Activated CD4-positive, alpha-beta T cell treated with anti-CD3 and anti-CD28 coated beads for 48 hours (primary cell): ENCODE measurements around the gene BMPR1A.

Experiments used
- DNase-seq: peaks from one replicate; pipeline ENCODE4 v3.0.0-alpha.2; 2020

Gene BMPR1A

DNA sequence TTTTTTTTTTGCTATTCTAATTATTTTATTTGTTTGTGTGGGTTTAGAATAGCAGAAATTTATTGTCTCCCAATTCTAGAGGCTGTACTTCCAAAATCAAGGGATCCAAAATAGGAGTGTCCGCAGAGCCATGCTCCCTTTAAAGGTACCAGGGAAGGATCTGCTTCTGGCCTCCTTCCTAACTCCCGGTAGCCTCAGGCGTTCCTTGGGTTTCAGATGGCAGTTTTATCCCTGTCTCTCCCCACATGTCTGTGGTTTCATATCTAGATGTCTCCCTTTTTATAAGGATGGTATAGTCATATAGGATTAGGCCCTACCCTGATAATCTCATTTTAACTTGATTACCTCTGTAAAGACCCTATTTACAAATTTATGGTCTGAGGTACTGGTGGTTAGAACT lies 48.4 kb downstream of the BMPR1A start:
- DNase-seq: no peak

- DNase-seq: no peak
Observed at GRCh38 chr10:86813101-86813500, 56.7 kb downstream of the BMPR1A start.

DNA sequence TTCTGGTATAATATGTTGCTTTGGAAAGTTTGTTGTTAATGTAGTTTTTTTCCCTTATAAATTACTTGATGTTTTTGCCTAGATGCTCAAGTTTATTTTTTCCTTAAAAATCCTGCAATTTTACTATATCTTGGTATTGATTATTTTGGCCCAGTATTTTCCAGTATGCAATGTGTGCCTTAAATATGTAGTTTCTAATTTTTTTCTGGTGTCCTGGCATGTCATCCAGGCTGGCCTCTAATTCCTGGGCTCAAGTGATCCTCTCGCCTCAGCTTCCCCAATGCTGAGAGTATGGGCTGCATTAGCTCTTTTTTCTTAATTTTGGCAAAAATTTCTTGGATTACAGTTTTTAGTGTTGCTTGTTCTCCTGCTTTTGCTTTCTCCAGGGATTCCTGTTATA lies 57.6 kb downstream of the BMPR1A start:
- no peak for DNase-seq

- no peak for DNase-seq
Observed at GRCh38 chr10:86815035-86815617, 58.7 kb downstream of the BMPR1A start.

GRCh38 chr10:86815640-86816039 lies 59.2 kb downstream of the BMPR1A start:
- DNase-seq: no peak

GRCh38 chr10:86817246-86817645 lies 60.8 kb downstream of the BMPR1A start:
- no peak for DNase-seq

- no peak for DNase-seq
Observed at GRCh38 chr10:86819567-86819966, 63.1 kb downstream of the BMPR1A start.

DNA sequence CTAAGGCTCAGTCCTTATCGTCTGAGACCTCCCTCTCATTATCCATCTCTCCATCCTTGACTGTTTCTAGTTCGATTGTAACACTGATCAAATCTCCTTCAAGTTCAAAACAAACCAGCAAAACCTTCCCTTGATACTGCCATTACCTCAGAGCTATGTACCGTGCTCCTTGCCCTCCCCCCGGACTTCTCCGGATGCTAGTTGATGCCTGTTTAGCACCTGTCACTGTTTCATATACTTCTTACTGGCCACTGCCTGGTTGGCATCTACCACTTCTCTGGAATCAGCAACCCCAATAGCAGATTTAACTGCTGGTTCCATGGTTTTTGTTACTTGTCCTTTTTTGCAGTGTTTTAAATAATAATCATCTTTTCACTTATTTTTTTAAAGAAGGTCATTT lies 64.1 kb downstream of the BMPR1A start:
- DNase-seq: no peak

DNA sequence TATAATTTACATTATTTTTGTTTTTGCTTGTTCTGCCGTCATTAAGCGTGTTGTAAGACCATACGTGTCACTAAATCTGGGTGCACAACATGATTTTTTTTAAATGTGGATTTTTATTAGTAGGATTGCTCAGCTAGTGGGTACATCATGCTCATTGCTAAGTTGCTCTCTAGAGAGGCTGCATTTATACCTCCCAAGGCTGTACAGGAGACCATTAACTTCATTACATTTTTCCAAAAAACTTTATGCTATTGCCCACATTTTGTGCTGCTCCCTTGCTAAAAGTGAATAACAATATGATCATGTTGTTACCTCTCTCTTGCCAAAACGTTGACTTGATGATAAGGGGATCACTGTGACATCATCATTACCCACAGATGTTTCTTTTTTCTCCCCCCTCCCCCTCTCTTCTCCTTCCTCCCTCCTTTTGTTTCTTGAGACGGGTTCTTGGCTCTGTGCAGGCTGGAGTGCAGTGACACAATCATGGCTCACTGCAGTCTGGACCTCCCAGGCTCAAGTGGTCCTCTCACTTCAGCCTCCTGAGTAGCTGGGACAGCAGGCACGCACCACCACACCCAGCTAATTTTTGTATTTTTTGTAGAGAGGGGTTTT lies 65.1 kb downstream of the BMPR1A start:
- DNase-seq: no peak

DNA sequence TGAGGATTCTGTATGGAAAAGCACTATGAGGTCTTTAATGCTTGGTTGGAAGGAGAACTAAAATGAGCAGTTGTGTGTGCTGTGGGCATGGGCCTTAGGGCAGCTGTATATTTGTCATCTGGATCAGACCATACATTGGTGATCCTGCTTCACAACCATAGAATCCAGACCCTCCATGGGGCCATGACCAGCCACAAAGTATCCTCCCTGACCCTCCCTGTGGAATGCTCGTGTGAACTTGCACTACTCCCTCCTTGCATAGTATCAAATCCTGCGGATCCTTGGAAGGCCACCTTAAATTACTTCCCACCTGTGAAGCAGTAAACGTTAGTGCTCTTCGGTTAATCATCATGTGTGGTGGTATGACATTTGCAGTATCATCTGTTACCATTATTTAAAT lies 67.1 kb downstream of the BMPR1A start:
- DNase-seq: no peak

- no peak for DNase-seq
Observed at GRCh38 chr10:86824151-86824550, 67.7 kb downstream of the BMPR1A start.

DNA sequence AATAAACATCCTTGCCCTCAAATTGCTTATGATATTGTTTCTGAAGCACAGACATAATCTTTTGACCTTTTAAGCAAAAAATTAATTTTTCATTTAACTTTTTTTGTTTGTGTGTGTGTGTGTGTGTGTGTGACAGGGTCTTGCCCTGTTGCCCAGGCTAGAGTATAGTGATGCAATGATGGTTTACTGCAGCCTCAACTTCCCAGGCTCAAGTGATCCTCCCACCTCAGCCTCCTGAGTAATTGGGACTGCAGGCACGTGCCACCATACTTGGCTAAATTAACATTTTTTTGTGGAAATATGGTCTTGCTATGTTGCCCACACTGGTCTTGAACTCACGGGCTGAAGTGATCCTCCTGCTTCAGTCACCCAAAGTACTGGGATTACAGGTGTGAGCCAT lies 68.9 kb downstream of the BMPR1A start:
- no peak for DNase-seq

DNA sequence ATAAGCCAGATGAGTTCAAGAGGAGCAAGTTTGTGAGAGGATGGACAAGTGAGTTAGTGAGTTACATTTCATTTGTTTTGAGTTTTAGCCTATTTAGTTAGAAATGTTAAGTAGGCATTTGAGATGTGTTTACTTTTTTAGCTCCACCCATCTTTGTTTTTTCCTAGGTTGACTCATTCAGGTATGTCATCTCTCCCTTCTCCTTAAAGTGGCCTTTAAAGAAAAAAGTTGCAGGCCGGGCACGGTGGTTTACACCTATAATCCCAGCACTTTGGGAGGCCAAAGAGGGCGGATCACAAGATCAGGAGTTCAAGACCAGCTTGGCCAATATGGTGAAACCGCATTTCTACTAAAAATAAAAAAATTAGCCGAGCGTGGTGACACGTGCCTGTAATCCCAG lies 71.2 kb downstream of the BMPR1A start:
- DNase-seq: no peak

DNA sequence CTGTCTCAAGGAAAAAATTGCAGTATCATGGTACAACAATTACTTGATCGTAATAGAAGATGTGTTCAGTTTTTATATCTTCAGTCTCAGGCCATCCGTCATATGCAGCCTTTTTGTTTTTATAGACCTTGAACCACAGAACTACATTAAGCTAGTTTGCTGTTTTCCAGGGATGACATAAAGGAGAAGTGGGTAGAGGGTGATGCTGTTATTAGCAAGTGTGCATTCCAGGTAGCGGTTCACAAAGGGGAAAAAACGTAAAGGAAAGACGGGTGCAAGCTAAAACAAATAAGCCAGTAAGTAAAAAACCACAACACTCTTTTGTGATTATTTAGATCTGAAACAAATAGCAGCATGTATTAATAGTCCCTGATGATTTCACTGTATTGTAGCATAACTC lies 71.7 kb downstream of the BMPR1A start:
- DNase-seq: no peak

DNA sequence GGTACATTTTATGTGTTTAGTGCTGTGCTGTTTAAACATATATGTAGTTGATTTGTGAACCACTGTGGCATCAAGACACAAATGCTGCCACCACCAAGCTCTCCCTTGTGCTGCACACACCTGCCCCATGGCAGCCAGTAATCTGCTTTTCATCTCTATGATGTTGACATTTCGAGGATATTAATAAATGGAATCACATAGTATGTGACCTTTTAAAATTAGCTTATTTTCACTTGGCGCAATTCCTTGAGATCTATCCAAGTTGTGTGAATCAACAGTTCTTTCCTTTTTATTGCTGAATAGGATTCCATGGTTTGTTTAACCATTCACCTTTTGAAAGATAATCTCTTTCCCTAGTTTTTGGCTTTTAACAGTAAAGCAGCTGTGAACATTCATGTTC lies 73.1 kb downstream of the BMPR1A start:
- DNase-seq: no peak

GRCh38 chr10:86830043-86830591 lies 73.7 kb downstream of the BMPR1A start:
- no peak for DNase-seq

GRCh38 chr10:86833969-86834368 lies 77.5 kb downstream of the BMPR1A start:
- no peak for DNase-seq

DNA sequence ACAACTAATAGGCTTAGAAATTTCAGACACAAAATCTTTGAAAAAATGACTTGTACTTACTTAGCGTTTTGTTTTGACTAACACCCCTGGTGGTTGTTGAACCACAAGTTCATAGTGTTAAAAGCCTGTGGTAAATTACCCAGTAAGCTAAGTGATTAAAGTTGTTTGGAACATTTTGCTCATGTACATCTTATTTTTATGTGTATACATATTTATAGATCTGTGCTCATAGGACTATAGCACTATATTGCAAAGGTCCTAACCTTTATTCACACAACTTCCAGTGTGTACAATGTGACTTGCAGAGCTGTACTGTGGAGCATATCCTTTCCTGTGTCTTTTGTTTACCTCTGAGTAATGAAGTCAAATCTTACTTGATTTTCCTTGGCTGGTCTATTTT lies 79.6 kb downstream of the BMPR1A start:
- DNase-seq: no peak

DNA sequence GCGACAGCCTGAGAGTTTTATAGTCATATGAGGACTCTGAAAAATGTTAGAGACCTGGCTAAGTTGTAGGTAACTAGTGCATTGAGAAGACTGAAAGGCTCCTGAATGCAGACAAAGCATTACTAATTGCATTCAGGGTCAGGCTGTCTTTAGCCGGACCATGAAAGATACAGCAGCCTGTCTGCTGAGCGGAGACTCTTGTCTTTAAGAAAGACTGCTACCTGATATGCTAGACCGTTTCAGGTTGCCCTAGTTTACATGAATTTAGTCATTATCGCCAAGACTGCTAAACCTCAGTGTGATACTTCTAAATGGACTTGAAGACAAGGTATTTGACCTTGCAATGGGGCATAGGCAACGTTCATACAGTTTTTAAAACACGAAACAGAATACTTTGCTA lies 81.2 kb downstream of the BMPR1A start:
- no peak for DNase-seq

DNA sequence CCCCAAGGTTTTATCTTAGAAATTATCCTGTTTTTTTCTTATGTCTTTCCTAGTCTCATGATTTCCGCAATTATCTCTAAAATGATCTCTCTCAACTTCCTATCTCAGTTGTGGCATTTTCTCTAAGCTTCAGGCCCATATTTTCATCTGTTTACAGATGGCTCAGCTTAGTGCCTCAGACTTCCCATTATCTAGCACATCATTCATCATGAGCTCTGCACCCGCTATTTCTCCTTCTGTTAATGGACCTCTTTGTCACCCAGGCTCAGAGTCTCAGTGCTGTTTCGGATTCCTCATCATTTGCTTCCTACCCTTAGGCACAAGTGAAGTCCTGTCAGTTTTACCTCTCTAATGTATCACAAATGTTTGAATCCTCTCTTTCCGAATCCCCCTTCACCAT lies 84.1 kb downstream of the BMPR1A start:
- DNase-seq: no peak

- DNase-seq: no peak
Observed at GRCh38 chr10:86846088-86846487, 89.7 kb downstream of the BMPR1A start.

DNA sequence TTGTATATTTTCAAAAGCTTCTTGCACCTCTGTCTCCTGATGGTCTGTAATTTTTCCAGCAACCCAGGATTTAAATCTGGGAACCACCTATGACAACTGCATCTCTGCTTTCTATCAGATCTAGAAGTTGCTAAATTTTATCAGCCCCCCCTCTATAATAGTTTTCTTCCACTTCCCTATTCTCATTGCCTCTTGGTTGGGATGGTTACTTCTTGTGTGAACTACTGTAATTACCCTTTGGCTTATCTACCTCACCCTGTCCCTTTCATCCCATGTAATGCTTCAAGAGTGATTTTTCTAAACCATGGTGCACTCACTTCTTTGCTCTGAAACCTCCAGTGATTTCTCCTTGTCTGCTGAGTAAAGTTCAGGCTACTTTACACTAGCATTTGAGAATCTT lies 92.3 kb downstream of the BMPR1A start:
- no peak for DNase-seq

DNA sequence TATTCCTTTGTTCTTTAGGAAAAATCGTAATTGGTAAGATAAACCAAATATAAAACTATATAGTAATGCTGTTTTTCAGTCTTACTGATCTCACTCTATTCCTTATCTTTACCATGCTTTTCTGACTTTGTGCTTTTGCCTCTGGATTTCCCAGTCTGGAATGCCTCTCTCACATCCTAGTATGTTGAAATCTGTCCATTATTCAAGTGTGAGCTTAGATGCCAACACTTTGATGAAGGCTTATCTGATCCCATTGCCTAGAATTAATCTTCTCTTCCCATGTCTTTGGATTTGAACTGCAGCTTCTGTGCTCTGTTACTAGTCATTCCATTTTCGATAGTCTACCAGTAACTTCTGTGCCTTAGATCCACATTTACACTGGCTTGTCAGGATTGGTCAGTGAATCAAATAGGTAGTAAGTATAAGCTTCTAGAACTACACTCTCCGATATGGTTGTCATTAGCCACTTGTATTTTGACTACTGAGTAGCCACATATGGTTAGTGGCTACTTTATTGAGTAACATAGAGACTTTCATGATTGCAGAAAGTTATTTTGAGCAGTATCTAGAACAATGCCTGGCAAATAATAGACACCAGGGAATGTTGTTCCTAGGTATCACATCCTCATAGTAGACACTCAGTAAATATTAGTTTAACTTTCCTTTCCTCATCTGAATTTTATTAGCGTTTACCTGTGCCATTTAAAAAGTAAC lies 92.9 kb downstream of the BMPR1A start:
- DNase-seq: no peak

GRCh38 chr10:86850481-86850880 lies 94.1 kb downstream of the BMPR1A start:
- no peak for DNase-seq
